K562 (cell line): ENCODE measurements around the gene PACRG. TPM values are rescaled to one million over a fixed set of nuclear protein-coding genes. Genes with fewer than 3 reads are reported as not detected.

Experiments used
- ATAC-seq: fragments of 200-7000 bp; cut with Tn5 transposase; 3 replicates; pipeline ENCODE4 v1.9.1; 2020; ENCODE audit warnings: moderate library complexity
- BruUV-seq: library from RNA; stranded (reverse); fragments of 400-500 nt; replicated peaks from 2 replicates; lab custom pipeline; 2021; lab: Mats Ljungman, UMichigan
- CTCF ChIA-PET: fragments of 300-600 bp; formaldehyde crosslinking; extraction: SDS; loops from one replicate; lab custom pipeline; 2021; ENCODE audit warnings: low intra/inter-chr PET ratio; lab: Yijun Ruan, JAX
- POLR2A ChIA-PET: fragments of 300-600, 350-650 bp; sonication (Branson Sonifier 250); formaldehyde crosslinking; extraction: SDS; loops from one replicate; lab custom pipeline; 2021; ENCODE audit warnings: antibody characterized with exemption, inconsistent platforms; lab: Yijun Ruan, JAX
- DNase-seq, 4 experiments: peaks; one replicate each; pipeline versions ENCODE4 v3.0.0 to v3.0.0-alpha.2; 2011 to 2018; ENCODE audit warnings: low spot score in 3 of 4, mixed read lengths in 3 of 4; ENCODE audit errors: extremely low read depth in 1 of 4
- FAIRE-seq: peaks from 2 replicates; lab custom pipeline; 2011; peaks lifted over from hg19 to GRCh38; lab: Jason Lieb, UNC
- H2AFZ ChIP-seq: 2 replicates; pipeline ENCODE4 v1.6.0; 2011; ENCODE audit warnings: low read depth, low read length, control low read depth, inconsistent platforms
- H3K27ac ChIP-seq: fragments of 200-600 bp; 3 replicates; pipeline ENCODE4 v1.8.0; 2011; ENCODE audit warnings: low read depth, mild to moderate bottlenecking, control low read depth, inconsistent platforms, low read length, moderate library complexity, mixed read lengths; ENCODE audit errors: extremely low read depth
- H3K27me3 ChIP-seq, 2 experiments: fragments of 300-600 bp in 1 of 2; 2 replicates in 1 of 2; 3 replicates in 1 of 2; pipeline versions ENCODE4 v1.6.0 to v1.8.0; 2011; ENCODE audit warnings: inconsistent platforms in 2 of 2, low read length in 2 of 2, mild to moderate bottlenecking in 1 of 2, mixed read lengths in 1 of 2, moderate library complexity in 1 of 2; ENCODE audit not compliant: control insufficient read depth in 2 of 2, insufficient read depth in 2 of 2
- H3K36me3 ChIP-seq: fragments of 300-600 bp; 3 replicates; pipeline ENCODE4 v1.8.0; 2011; ENCODE audit warnings: mild to moderate bottlenecking, low read length, inconsistent platforms; ENCODE audit not compliant: control insufficient read depth, insufficient read depth
- H3K4me1 ChIP-seq, 2 experiments: fragments of 200-600 bp in 1 of 2; replicated peaks in 1 of 2; 2 replicates in 1 of 2; 3 replicates in 1 of 2; pipeline versions ENCODE4 v1.5.1 to v1.8.0; 2011; ENCODE audit warnings: inconsistent platforms in 2 of 2, low read length in 2 of 2, mild to moderate bottlenecking in 1 of 2, mixed read lengths in 1 of 2, moderate library complexity in 1 of 2; ENCODE audit not compliant: control insufficient read depth in 2 of 2, insufficient read depth in 2 of 2
- H3K4me2 ChIP-seq: 2 replicates; pipeline ENCODE4 v1.6.1; 2011; ENCODE audit warnings: low read length, control low read depth, inconsistent platforms, mixed read lengths; ENCODE audit not compliant: insufficient read depth
- H3K4me3 ChIP-seq: fragments of 200-600 bp; sonication (generic), shearing (Covaris generic); 2 replicates; pipeline ENCODE4 v1.5.1; 2016; ENCODE audit warnings: control low read depth, inconsistent platforms
- H3K79me2 ChIP-seq: fragments of 200-600 bp; 3 replicates; pipeline ENCODE4 v1.8.0; 2011; ENCODE audit warnings: low read length, inconsistent platforms; ENCODE audit not compliant: control insufficient read depth, insufficient read depth
- H3K9ac ChIP-seq, 2 experiments: 2 replicates each; pipeline versions ENCODE4 v1.6.0 to v1.6.1; 2011; ENCODE audit warnings: low read depth in 2 of 2, low read length in 2 of 2, control low read depth in 1 of 2, inconsistent platforms in 1 of 2, mild to moderate bottlenecking in 1 of 2, mixed read lengths in 1 of 2; ENCODE audit not compliant: insufficient read depth in 1 of 2
- H3K9me1 ChIP-seq: one replicate; pipeline ENCODE4 v1.6.0; 2011; ENCODE audit warnings: inconsistent platforms, mild to moderate bottlenecking, low read length, moderate library complexity; ENCODE audit not compliant: control insufficient read depth, insufficient read depth
- H3K9me3 ChIP-seq: replicated peaks from 2 replicates; pipeline ENCODE4 v1.5.1; 2011; ENCODE audit warnings: low read depth, low read length, inconsistent platforms; ENCODE audit not compliant: control insufficient read depth, insufficient read depth
- H4K20me1 ChIP-seq: replicated peaks from 2 replicates; pipeline ENCODE4 v1.6.1; 2011; ENCODE audit warnings: low read length, inconsistent platforms, mixed read lengths; ENCODE audit not compliant: control insufficient read depth, insufficient read depth
- ESRRB ChIP-seq: fragments of 250-450 bp; sonication (Bioruptor Pico); IDR thresholded peaks from 2 replicates; pipeline ENCODE4 v1.5.0; 2020; ENCODE audit warnings: mild to moderate bottlenecking, moderate library complexity, borderline replicate concordance
- FOXA1 ChIP-seq: fragments of 450-650 bp; IDR thresholded peaks from 2 replicates; pipeline ENCODE4 v1.6.1; 2016; ENCODE audit warnings: mild to moderate bottlenecking, borderline replicate concordance
- FOXK1 ChIP-seq: sonication (generic); formaldehyde crosslinking; IDR thresholded peaks from 2 replicates; pipeline ENCODE4 v1.8.0; 2022; ENCODE audit warnings: missing genetic modification reagents, mild to moderate bottlenecking, borderline replicate concordance
- FUS ChIP-seq: fragments of 200-400 bp; formaldehyde crosslinking; optimal IDR thresholded peaks from 2 replicates; pipeline ENCODE3; 2017; ENCODE audit warnings: low read depth, low read length
- PRMT5 ChIP-seq: sonication (generic); formaldehyde crosslinking; IDR thresholded peaks from 2 replicates; pipeline ENCODE4 v1.5.0; 2020; ENCODE audit warnings: missing genetic modification reagents
- ZNF41 ChIP-seq: fragments of 250-450 bp; sonication (Bioruptor Pico); conservative IDR thresholded peaks from 2 replicates; pipeline ENCODE4 v1.4.0; 2020; ENCODE audit warnings: mild to moderate bottlenecking
- WGBS: fragments of 100-300 bp; shearing (Covaris generic); methylation state at CpG from one replicate; pipeline ENCODE4 v1.1.6; 2016; ENCODE audit warnings: low coverage, mixed read lengths; ENCODE audit not compliant: insufficient coverage; ENCODE audit errors: missing lambda C conversion rate; 5-methylcytosine and 5-hydroxymethylcytosine counted together
- in situ Hi-C: fragments of 300-500 bp; cut with MboI; formaldehyde crosslinking; loops from 4 replicates; pipeline ENCODE4 v1.15.0; 2018; ENCODE audit warnings: inconsistent platforms, mixed read lengths
- intact Hi-C: fragments of 100-400 bp; cut with micrococcal nuclease; formaldehyde crosslinking; loops from 2 replicates; pipeline ENCODE4 v1.14.2; 2022
- polyA plus RNA-seq, 8 experiments: library from polyadenylated mRNA; depleted of rRNA in 4 of 8; stranded (reverse) in 5 of 8; unstranded in 3 of 8; fragments of >200 nt; fragmentation: Nextera tagmentation in 2 of 8; fragmentation: Illumina TruSeq in 1 of 8; extraction: Ambion mirVana in 2 of 8; extraction: Trizol in 1 of 8; gene quantifications; 2 replicates each; pipeline versions ENCODE4 v1.2.1 to v1.2.3, GENCODE V29; 2011 to 2014; ENCODE audit warnings: inconsistent platforms in 1 of 8, missing spikeins in 1 of 8
- total RNA-seq, 7 experiments: library from RNA; depleted of rRNA in 6 of 7; stranded (reverse); fragments of >200 nt in 6 of 7; fragmentation: Illumina TruSeq in 2 of 7; extraction: Trizol in 2 of 7; gene quantifications; 2 replicates each; pipeline versions ENCODE4 v1.2.1 to v1.2.3, GENCODE V29; 2011 to 2021; ENCODE audit warnings: low replicate concordance in 1 of 7

PACRG gene
- total and polyA plus RNA-seq, 9 of the 15 experiments (the other 6 are each of a cell fraction or from before 2014, with no cell fraction given): 0.04 TPM; not detected in 8

DNA sequence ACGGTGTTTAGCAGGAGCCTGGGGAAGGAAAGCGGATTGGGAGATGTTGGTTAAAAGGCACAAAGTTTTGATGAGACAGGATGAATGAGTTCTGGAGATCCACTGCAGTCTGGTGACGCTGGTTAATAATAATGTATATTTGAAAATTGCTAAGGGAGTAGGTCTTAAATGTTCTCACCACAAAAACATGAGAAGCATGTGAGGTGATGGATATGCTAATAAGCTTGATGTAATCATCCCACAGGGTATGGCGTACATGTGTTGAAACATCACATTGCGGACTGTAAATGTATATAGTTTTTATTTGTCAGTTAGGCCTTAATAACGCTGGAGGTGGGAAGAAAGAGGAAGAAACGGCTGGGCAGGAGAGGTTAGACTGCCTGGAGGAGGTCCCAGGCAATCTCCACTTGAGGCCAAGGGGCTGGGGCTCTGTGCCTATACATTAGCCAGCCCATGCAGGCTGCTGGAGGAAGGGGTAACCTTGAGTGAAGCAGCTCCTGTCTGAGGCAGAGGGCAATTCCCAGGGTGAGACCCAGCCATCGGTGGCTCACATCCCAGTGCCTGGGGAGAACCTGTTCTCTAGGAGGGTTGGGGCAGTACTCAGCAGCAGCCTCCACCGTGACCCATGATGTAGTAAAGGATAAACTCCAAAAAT lies 498.5 kb downstream of the PACRG start:
- H3K4me1 ChIP-seq: no peaks in the 10 kb centered on the region
- TF ChIP-seq FOXA1 (no peak), ZNF41 (CRISPR knock-in tag) (no peak), FUS (no peak), FOXK1 (CRISPR knock-in tag) (no peak), PRMT5 (CRISPR knock-in tag) (no peak), ESRRB (no peak)
- H3K79me2 ChIP-seq: no peaks in the 10 kb centered on the region
- no peaks in the 10 kb centered on the region for H3K9me3 ChIP-seq
- no peak overlapping the region for H2AFZ ChIP-seq
- in situ Hi-C loops (no loop called here), intact Hi-C loops (no loop called here)
- DNase-seq (no peak), ATAC-seq (no peak), FAIRE-seq (no peak)
- 2% methylated on average over 9 of the region's 9 CpGs for WGBS
- H3K9me1 ChIP-seq: no peaks in the 10 kb centered on the region
- BruUV-seq: no TSS peak
- ChIA-PET CTCF (interaction anchor here (0.7 kb wide), 1 partner anchor 326 kb away, joined by 3 read pairs; no protein-coding TSS in a partner anchor), POLR2A (no interaction called here)
- no peak overlapping the region for H3K4me3 ChIP-seq
- no peak overlapping the region for H3K4me2 ChIP-seq
- no peaks in the 10 kb centered on the region for H4K20me1 ChIP-seq
- peaks cover 15 to 18% of the 10 kb centered on the region in 2 experiments; a peak in 3 of 5 replicates for H3K27me3 ChIP-seq
- no peak overlapping the region for H3K9ac ChIP-seq
- no peak overlapping the region for H3K27ac ChIP-seq
- H3K36me3 ChIP-seq: no peaks in the 10 kb centered on the region
